GM12878 (cell line): ENCODE results near the gene MYT1. TPM values are rescaled to one million over a fixed set of nuclear protein-coding genes. Genes with fewer than 3 reads are reported as not detected.

Source experiments
- BACH1 ChIP-seq: fragments of 450-650 bp; IDR thresholded peaks from 2 replicates; pipeline ENCODE4 v1.6.1; 2017; ENCODE audit warnings: mild to moderate bottlenecking, borderline replicate concordance
- CBX3 ChIP-seq: fragments of 200-600 bp; sonication (generic); IDR thresholded peaks from 2 replicates; pipeline ENCODE4 v1.6.1; 2016; ENCODE audit warnings: low read depth, borderline replicate concordance
- RAD21 ChIP-seq: IDR thresholded peaks from 2 replicates; pipeline ENCODE4 v1.6.1; 2011; ENCODE audit warnings: mild to moderate bottlenecking, low read depth, low read length, moderate library complexity; ENCODE audit not compliant: insufficient read depth
- ZNF24 ChIP-seq: fragments of 450-650 bp; IDR thresholded peaks from 2 replicates; pipeline ENCODE4 v1.6.1; 2017; ENCODE audit warnings: antibody characterized with exemption, mild to moderate bottlenecking
- ZNF384 ChIP-seq: IDR thresholded peaks from 2 replicates; pipeline ENCODE4 v1.6.1; 2012; ENCODE audit warnings: low read depth, mild to moderate bottlenecking, low read length, improper control_type of control experiment, borderline replicate concordance
- polyA plus RNA-seq, 11 experiments: library from polyadenylated mRNA; depleted of rRNA in 4 of 11; unstranded in 6 of 11; stranded (reverse) in 5 of 11; fragments of >200 nt; fragmentation: Nextera tagmentation in 4 of 11; fragmentation: Illumina TruSeq in 1 of 11; extraction: Ambion mirVana in 4 of 11; extraction: Trizol in 1 of 11; gene quantifications; 1 replicate in 1 of 11; 2 replicates in 10 of 11; pipeline versions ENCODE4 v1.2.1 to v1.2.3, GENCODE V29; 2011 to 2016; ENCODE audit warnings: inconsistent platforms in 2 of 11, missing spikeins in 2 of 11, low read depth in 1 of 11
- total RNA-seq, 4 experiments: library from RNA; depleted of rRNA in 3 of 4; stranded (reverse); fragments of >200 nt in 3 of 4; fragmentation: Illumina TruSeq in 1 of 4; extraction: Trizol in 1 of 4; gene quantifications; 2 replicates each; pipeline versions ENCODE4 v1.2.1 to v1.2.3, GENCODE V29; 2013 to 2021
- TF ChIP-seq, protein P1 (sequence below): fragments of 450-650 bp; IDR thresholded peaks from 2 replicates; pipeline ENCODE4 v1.6.1; 2017; ENCODE audit warnings: antibody characterized with exemption, mild to moderate bottlenecking, moderate library complexity
- TF ChIP-seq, protein P2 (sequence below): fragments of 450-650 bp; IDR thresholded peaks from 2 replicates; pipeline ENCODE4 v1.6.1; 2017; ENCODE audit warnings: mild to moderate bottlenecking

Gene MYT1
- total and polyA plus RNA-seq, 10 of the 15 experiments (the other 5 are each of a cell fraction or from before 2014, with no cell fraction given): 0.01 to 0.10 TPM; not detected in 8

DNA sequence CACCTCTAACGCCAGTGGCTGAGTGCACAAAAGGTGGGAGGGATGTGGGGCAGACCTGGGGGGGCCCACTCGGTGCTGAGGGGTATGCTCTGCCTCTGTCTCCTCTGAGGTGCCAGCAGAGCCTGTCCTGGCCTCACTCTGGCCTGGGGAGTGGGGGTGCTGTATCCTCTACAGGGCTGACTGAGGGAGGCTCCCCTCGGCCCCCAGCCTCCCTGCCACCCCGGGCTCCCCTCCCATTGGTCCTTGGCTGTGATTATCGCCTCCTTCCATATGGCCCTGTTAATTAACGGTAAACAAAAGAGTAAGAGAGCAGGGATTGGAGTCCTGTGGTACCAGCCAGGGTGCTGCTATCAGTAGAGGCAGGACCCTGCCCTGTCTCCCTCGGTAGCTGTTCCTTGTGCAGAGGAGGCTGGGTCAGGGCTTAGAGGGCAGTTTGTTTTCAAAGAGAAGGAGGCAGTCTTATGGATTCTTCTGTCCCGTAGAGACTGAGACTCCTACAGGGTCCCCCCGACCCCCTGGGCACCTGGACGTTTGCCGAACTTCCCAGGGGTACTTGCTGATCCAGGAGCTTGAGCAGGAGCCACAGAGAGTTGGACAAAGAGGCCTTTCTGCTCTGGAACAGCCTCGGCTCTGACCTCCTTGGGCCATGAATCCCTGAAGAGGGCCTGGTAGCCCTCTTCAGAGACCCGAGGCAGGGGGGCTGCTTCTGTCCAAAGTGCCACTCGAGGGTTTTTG, 1.8 kb downstream of the MYT1 start (continued):
- TF ChIP-seq, protein P1, sequence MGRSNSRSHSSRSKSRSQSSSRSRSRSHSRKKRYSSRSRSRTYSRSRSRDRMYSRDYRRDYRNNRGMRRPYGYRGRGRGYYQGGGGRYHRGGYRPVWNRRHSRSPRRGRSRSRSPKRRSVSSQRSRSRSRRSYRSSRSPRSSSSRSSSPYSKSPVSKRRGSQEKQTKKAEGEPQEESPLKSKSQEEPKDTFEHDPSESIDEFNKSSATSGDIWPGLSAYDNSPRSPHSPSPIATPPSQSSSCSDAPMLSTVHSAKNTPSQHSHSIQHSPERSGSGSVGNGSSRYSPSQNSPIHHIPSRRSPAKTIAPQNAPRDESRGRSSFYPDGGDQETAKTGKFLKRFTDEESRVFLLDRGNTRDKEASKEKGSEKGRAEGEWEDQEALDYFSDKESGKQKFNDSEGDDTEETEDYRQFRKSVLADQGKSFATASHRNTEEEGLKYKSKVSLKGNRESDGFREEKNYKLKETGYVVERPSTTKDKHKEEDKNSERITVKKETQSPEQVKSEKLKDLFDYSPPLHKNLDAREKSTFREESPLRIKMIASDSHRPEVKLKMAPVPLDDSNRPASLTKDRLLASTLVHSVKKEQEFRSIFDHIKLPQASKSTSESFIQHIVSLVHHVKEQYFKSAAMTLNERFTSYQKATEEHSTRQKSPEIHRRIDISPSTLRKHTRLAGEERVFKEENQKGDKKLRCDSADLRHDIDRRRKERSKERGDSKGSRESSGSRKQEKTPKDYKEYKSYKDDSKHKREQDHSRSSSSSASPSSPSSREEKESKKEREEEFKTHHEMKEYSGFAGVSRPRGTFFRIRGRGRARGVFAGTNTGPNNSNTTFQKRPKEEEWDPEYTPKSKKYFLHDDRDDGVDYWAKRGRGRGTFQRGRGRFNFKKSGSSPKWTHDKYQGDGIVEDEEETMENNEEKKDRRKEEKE: no peak
- no peak for TF ChIP-seq CBX3
- no peak for TF ChIP-seq BACH1
- TF ChIP-seq RAD21: no peak
- no peak for TF ChIP-seq ZNF384
- TF ChIP-seq, protein P2, sequence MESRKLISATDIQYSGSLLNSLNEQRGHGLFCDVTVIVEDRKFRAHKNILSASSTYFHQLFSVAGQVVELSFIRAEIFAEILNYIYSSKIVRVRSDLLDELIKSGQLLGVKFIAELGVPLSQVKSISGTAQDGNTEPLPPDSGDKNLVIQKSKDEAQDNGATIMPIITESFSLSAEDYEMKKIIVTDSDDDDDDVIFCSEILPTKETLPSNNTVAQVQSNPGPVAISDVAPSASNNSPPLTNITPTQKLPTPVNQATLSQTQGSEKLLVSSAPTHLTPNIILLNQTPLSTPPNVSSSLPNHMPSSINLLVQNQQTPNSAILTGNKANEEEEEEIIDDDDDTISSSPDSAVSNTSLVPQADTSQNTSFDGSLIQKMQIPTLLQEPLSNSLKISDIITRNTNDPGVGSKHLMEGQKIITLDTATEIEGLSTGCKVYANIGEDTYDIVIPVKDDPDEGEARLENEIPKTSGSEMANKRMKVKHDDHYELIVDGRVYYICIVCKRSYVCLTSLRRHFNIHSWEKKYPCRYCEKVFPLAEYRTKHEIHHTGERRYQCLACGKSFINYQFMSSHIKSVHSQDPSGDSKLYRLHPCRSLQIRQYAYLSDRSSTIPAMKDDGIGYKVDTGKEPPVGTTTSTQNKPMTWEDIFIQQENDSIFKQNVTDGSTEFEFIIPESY: no peak
- TF ChIP-seq ZNF24: no peak
- TF ChIP-seq, all 136 proteins: peak for 0
